Measurements from ENCODE around the gene CELF4.

Gene CELF4

GRCh38 chr18:37524139-37524497 is 41.5 kb downstream of the CELF4 start:
- DNase-seq (ENCODE audit: low read depth), result no peak

DNA sequence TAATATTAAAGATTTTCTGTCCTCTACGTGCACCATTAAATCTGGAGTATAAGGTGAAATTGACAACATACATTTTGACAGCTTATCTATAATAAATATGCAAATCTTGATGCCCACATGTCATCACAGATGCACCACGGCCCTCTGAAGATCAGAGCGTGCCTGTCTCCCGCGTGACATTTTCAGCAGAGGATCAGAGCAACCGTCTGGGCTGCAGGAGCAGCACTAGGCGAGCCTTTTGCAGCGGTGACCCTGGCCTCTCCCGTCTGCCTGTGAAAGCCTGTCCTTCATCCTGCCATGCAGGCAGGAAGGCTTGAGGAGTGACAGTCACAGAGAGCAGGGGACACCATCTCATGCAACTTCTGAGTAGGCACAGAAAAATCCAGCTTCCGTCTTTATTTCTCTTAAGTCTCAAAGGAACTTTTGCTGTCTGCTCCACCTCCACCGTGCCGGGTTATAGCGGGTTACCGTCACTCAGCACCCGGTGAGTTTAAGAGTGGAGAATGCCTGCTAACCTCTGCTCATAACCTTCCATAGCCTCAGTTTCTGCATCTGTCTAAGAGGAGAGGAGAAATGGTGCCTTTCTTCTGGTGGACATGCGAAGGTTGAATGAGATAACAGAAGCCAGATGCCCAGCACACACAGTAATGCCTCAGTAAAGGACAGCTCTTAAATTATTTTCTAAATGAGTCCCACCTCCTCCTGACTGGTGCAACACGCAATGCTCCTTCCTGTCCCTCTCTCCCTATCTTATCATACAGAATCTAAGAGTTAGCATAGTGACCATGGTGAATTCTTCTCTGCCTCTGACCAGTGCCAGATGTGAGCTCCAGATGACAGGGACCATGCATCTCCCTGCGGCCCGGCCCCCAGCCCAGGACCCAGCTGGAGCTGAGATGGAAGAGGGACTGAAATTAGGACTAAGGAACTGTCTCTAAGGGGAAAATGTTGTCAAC is 43.8 kb downstream of the CELF4 start:
- DNase-seq (ENCODE audit: low read depth), result no peak

DNA sequence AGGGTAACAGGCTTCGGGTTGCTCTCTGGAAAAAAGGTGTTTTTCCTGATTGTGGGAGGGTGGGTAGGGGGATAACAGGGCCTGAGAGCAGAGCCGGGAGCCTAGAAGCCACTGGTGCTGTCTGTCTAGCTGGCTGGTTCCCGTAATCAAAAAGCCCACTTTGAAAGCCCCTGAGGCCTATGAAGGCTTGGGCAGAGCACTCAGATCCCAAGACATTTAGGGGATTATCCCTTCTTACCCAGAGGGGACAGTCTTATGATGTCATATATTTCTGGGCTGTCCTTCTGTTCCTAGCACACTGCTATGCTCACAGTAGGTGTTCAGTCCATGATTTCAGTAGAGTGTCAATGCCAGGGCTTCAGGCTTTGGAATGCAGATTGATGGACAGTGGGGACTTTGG is 45.1 kb downstream of the CELF4 start:
- no peak for DNase-seq (ENCODE audit: low read depth)

DNA sequence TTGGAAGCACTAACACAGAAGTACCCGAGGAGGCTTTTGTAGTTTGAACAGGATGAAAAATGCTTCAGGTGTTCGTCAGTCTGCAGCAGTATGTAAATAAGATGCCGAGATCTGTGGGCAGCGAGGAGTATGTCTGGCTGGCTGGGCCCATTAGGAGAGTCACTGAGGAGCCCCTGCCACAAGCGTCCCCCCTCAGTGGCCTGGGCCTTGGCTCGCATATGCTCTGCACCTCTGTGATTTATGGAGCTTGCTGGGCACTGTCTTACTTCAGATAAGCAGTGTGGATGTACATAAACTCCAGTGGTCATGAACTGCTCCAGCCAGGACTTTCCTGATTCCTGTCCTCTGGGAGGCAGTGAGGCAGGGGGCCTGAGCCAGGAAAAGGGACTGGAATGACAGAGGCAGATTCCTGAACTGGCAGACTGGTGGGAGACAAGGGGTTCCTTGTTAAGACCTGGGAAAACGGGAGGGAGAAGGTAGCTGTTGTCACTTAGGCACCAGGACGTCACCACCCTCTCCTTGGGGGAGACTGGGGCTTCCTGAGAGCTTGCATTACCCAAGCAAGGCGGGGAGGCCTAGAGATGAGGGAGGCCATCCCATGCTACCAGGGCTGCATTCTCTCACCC is 46.0 kb downstream of the CELF4 start:
- DNase-seq (ENCODE audit: low read depth), result no peak

DNA sequence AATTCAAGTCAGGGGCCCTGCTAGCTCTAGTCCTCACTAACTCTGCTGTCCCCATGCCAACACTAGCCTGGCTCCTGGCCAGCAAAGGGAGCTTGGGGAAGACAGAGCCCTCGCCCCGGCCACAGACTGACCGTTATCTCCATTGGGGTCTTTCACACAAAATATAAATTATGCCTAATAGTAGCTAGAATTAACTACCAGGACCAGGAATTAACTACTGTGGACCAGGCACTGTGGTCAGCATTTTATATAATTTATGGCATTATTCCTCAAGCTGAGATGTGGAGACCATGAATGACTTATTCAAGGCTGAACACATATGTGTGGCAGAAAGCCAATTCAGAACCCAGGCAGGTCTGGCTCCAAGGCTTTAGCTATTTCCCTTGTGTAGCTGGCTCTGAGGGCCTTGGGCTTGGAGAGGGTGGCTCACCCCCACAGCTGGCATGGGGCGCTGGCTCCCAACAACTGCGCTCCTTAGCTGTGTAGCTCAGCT is 49.2 kb downstream of the CELF4 start:
- DNase-seq (ENCODE audit: low read depth), result no peak

DNA sequence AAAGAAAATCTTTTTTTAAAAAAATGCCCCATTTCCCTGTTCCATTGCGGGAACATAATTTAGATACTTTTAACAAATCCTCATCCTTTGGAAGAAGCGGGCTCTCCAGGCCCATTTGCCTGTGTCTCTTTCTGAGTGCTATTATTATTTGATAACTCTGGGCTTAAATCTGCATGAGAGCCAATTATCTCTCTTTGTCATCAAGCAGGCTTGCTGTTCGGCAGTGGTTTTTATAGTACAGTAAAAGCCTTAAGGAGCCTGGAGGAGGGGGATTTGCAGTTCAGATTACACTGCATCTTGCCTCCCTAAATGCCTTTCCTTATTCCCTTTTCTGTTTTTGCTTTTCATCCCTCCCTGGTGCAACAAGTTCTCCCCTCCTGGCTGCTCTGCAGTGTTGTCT is 50.6 kb downstream of the CELF4 start:
- DNase-seq (ENCODE audit: low read depth), result no peak

DNA sequence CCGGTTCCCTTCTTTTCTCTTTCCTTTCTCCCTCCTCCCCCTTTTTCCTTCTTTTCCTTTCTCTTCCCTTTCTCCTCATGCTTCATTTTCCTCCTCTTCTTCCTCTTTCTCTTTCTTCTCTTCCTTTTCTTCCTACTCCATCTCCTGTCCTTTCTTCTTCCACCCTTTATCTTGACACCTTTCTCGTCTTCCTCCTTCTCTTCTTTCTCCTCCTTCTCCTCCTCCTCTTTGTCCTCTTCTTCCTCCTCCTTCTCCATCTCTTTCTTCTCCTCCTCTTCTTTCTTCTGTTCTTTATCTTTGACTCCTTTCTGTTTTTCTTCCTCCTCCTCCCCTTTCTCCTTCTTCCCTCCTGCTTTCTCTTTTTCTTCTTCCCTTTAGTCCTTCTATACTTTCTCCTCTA is 53.2 kb downstream of the CELF4 start:
- DNase-seq (ENCODE audit: low read depth), result no peak

DNA sequence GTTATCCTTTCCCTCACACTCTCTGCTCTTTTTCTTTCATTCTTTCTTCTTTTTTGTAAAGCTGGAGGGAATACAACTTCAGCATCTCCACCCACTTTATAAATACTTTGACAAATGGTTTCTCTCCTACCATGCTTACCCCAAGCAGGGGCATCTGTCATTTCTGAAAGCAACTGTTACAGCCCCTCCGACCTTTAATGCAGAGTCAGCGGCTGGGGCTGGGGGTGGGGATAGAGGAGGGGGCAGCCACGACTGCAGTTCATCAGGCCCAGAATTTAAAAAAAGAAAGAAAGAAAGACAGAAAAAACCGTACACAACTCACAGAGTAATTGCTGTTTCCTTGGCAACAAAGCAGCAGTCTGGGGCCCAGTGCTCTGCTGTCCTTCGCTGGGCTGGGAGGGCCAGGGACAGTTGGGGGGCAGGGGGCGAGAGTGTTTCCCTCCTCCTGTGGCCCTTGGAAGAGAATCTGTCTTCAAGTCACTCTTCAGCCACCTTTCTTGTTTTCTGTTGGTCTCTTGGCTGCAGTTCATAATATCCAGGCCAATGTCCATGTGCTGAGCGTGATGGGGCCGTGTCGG is 53.8 kb downstream of the CELF4 start:
- DNase-seq (ENCODE audit: low read depth), result no peak

DNA sequence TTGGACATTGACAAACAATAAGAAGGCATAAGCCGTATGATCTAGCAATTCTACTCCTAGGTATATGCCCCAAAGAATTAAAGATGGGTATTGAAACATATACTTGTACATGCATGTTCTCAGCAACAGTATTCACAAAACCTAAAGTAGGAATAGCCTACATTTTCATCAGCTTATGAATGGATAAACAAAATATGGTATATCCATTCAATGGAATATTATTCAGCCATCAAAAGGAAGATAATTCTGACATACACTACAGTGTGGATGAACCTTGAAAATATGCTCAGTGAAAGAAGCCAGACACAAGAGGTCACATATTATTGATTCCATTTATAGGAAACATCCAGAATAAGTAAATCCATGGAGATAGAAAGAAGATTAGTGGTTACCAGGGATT is 56.0 kb downstream of the CELF4 start:
- no peak for DNase-seq (ENCODE audit: low read depth)

DNA sequence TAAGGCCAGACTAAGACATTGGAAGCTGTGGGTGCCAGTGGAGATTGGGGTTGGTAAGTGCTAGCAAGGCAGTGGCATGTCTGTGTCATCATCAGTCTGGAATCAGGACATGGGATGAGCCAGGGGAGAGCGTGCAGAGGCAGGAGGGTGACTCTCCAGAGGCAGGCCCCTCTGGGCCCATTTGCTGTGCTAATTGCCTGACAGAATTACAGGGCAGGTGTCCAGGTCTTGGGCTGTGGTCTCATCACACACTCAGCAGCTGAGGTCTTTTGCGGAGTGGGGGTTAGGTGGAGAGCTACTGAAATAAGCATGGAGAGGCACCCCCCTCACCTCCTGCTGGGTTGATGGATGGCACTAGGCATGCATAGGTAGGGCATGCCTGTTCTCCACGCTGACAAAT is 57.4 kb downstream of the CELF4 start:
- no peak for DNase-seq (ENCODE audit: low read depth)

GRCh38 chr18:37507239-37507638 is 58.4 kb downstream of the CELF4 start:
- DNase-seq (ENCODE audit: low read depth), result no peak

DNA sequence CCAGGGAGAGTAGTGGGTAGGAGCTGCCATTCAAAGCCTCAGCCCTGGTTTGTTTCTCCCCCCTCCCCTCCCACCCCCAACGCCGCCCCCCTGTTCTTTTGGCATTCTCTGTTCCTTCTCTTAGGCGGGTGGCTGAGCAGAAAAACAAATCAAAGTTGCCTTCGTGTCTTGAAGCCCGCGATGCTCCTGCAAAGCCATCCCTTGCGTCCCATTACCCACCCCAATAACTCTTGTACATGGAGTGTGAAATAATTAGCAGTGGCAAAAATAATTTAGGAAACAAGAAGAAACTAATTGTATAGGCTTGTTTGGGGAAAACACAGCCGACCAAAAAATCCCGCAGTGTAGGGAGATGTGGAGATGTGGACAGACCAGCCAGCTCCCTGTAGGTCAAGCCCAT is 59.6 kb downstream of the CELF4 start:
- no peak for DNase-seq (ENCODE audit: low read depth)

- no peak for DNase-seq (ENCODE audit: low read depth)
Measured at GRCh38 chr18:37505321-37505720, 60.3 kb downstream of the CELF4 start.

GRCh38 chr18:37502601-37503000 is 63.0 kb downstream of the CELF4 start:
- no peak for DNase-seq (ENCODE audit: low read depth)

DNA sequence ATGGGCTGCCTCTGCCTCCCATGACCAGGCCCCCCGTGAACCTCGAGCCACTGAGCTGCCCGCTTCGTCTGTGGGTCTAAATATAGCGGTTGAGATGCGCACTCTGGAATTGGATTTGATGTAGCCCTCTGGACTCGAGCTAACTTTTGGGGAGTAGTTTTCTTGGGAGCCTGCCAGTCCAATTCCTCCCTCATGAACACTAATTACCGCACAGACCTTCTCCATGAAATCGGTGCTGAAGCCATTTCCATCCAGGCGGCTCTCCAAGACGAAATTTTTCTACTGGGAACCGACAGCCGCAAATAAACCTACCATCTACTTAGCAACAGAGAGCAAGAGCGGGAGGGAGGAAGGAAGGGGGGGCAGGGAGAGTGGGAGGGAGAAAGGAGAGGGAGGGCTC is 63.6 kb downstream of the CELF4 start:
- no peak for DNase-seq (ENCODE audit: low read depth)

GRCh38 chr18:37501136-37501535 is 64.5 kb downstream of the CELF4 start:
- no peak for DNase-seq (ENCODE audit: low read depth)

- DNase-seq (ENCODE audit: low read depth), result no peak
Measured at GRCh38 chr18:37499913-37500312, 65.7 kb downstream of the CELF4 start.

DNA sequence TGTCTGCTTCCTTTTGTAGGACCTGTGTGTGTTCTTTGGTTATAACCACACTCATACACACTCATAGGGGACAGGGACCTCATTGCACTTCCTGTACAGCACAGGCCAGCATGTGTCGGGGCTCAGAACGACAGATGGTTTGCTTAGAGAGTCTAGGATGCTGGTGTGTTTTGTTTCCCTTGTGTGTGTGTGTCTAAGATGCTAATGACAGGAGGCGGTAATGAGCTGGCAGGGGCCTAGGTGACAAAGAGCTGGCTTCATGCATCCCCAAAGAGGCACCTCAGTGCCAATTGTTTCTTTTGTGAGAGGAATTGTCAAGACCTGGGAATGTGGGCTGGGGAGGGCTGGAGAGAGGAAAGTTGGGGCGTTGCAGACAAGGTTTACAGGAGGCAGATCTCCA is 66.6 kb downstream of the CELF4 start:
- DNase-seq (ENCODE audit: low read depth), result no peak

GRCh38 chr18:37497853-37498518 is 67.6 kb downstream of the CELF4 start:
- DNase-seq (ENCODE audit: low read depth), result no peak

DNA sequence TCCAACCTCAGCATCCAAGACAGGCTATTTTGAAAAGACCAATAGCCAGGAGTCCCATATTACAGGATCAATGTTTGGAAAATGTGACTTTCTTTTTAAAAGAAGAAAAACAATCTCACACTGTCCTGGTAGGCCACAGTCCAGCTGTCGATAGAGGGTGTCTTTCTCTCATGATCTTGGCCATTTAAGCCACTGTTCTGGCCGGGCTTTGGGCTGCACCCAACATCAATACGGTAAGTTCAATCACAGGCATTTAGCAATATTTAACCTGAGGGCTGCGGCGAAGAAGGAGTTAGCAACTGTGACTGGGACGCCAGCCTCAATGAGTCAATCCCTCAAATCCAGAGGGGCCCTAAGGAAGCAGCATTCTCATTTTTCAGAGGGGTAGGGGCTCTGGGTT is 69.0 kb downstream of the CELF4 start:
- DNase-seq (ENCODE audit: low read depth), result no peak

DNA sequence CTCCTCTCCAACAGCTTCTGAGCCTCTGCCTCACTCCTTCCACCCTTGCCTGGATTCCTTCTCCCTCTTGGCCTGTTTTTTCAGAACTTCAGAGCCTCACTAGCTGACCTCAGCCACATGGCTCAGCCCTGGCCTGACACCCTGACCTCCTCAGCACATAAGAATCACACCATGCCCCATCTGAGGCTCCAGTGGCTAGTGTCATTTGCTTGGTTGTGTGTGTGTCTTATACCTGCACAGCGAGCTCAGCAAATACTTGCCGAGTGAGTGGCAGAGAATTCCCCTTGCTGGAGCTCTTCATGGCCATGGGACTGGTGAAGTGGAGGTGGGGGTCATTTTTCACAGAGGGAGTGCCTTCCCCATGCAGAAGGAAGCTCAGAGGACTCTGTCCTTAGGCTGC is 70.2 kb downstream of the CELF4 start:
- no peak for DNase-seq (ENCODE audit: low read depth)

- DNase-seq (ENCODE audit: low read depth), result no peak
Measured at GRCh38 chr18:37494406-37494805, 71.2 kb downstream of the CELF4 start.
